ENCODE data around the gene CDH13. TPM values are rescaled to one million over a fixed set of nuclear protein-coding genes. Genes with fewer than 3 reads are reported as not detected.

Gene CDH13
- total and polyA plus RNA-seq, 5 donors: 20.7 to 123 (median 93.6) TPM

DNA sequence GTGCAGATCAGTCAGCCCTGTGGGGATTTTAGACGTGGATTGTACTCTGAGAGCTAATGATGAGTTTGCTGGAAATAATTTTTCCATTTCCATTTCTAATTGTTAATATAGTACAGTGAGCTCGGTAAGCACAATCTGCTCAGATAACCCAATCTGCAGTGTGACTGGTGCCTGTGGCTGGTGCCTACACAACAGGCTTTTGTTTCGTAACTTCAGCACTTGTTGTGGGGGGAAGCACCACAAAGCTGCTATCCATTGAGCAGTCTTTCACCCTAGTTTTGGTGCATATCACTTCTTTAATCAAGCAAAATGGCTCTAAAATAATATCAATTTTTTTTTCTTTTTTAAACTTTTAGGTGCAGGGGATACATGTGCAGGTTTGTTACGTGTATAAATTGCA is 646.1 kb downstream of the CDH13 start:
- no peaks in the 10 kb centered on the region for H3K27me3 ChIP-seq (ENCODE audit: control insufficient read depth, insufficient read depth)
- ATAC-seq (no peak), DNase-seq (no peak)
- no peaks in the 10 kb centered on the region for H3K9me3 ChIP-seq (ENCODE audit: control insufficient read depth, low read length)
- H3K27ac ChIP-seq (ENCODE audit: low read length): no peak overlapping the region
- H3K4me1 ChIP-seq (ENCODE audit: control insufficient read depth, insufficient read depth, low read length): no peaks in the 10 kb centered on the region
- intact Hi-C loops (cut with DNase I): no loop called here
- H3K4me3 ChIP-seq (ENCODE audit: low read length): no peak overlapping the region
- 79% methylated on average over 4 of the region's 4 CpGs for WGBS

DNA sequence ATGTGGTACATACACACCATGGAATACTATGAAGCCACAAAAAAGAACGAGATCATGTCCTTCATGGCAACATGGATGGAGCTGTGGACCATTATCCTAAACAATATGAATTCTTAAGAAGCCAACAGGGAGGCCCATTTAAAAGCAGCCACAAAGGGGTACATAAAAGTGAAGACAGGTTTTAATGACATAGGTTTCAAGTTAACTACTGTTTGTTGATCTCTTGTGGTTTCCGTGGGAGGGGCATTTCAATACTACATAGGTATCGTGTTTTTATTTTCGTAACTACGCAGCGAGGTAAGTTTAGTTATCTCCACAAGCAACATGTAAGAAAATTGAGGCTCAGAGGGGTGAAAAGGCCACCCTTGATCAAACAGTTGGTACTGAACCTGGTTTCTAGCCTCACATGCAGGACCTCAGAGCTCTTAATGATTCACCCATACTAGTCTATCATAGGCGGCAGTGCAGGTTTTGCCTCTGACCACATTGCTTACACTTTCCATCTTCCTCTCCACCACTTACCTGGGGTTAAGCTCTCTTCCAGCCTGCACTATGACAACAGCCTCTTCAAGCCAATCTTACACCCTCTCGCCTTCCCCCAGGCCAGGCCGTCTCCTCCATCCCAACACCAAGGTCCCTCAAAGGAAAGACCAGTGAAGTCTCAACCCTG is 646.9 kb downstream of the CDH13 start:
- ATAC-seq (no peak), DNase-seq (no peak)
- 97% methylated on average over 9 of the region's 9 CpGs for WGBS
- Histone ChIP-seq H3K27me3 (ENCODE audit: control insufficient read depth, insufficient read depth) (no peaks in the 10 kb centered on the region), H3K4me3 (ENCODE audit: low read length) (no peak overlapping the region), H3K4me1 (ENCODE audit: control insufficient read depth, insufficient read depth, low read length) (no peaks in the 10 kb centered on the region), H3K9me3 (ENCODE audit: control insufficient read depth, low read length) (no peaks in the 10 kb centered on the region), H3K27ac (ENCODE audit: low read length) (no peak overlapping the region)
- intact Hi-C loops (cut with DNase I): no loop called here

DNA sequence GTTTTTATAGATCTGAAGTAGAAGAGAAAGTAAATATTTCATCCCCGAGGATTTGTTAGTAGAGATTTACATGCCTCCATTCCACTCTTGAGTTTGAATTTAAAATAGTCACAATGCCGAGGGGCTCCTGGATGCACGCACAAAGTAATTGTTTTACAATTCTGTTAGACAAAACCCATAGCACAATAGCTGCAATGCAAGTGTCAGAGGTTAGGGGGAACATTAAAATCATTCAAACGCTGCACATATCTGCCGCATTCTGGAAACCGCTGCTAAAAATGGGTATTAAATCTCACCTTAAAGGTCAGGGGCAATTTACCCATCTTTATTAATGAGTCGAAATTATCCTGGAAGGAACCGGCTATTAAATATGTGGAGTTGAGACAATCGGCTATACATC is 652.5 kb downstream of the CDH13 start:
- 88% methylated on average over 9 of the region's 9 CpGs for WGBS
- ATAC-seq (no peak), DNase-seq (no peak)
- H3K4me1 ChIP-seq (ENCODE audit: control insufficient read depth, insufficient read depth, low read length): no peaks in the 10 kb centered on the region
- no peak overlapping the region for H3K4me3 ChIP-seq (ENCODE audit: low read length)
- intact Hi-C loops (cut with DNase I): no loop called here
- no peak overlapping the region for H3K27ac ChIP-seq (ENCODE audit: low read length)
- H3K27me3 ChIP-seq (ENCODE audit: control insufficient read depth, insufficient read depth): no peaks in the 10 kb centered on the region
- H3K9me3 ChIP-seq (ENCODE audit: control insufficient read depth, low read length): no peaks in the 10 kb centered on the region

- intact Hi-C loops (cut with DNase I): no loop called here
- Histone ChIP-seq H3K4me3 (ENCODE audit: low read length) (no peak overlapping the region), H3K27ac (ENCODE audit: low read length) (no peak overlapping the region), H3K27me3 (ENCODE audit: control insufficient read depth, insufficient read depth) (no peaks in the 10 kb centered on the region), H3K4me1 (ENCODE audit: control insufficient read depth, insufficient read depth, low read length) (no peaks in the 10 kb centered on the region), H3K9me3 (ENCODE audit: control insufficient read depth, low read length) (no peaks in the 10 kb centered on the region)
- no peak for ATAC-seq
- no peak for DNase-seq
- 91% methylated on average over 6 of the region's 6 CpGs for WGBS
These were observed 659.2 kb downstream of the CDH13 start for GRCh38 chr16:83285921-83286320.

DNA sequence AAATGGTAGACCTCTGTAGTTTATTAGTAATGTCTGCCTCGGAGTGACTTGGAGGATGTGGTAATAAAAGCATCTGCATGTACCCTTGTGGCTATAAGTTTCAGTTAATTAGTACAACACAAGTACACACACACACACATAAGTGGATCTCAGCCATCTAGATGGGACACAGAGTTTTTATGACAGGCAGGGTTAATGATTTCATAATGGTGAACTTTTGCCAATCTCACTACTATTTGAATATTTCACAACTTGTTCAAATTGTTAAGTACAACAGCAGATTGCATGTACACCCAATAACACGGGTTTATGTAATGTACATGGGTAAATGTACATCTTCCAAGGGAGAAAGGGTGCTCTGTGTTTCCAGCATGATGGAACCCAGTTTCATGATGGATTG is 669.7 kb downstream of the CDH13 start:
- ATAC-seq: no peak
- no peak overlapping the region for H3K4me3 ChIP-seq (ENCODE audit: low read length)
- H3K27ac ChIP-seq (ENCODE audit: low read length): no peak overlapping the region
- no peaks in the 10 kb centered on the region for H3K9me3 ChIP-seq (ENCODE audit: control insufficient read depth, low read length)
- WGBS: 90% methylated on average over 2 of the region's 2 CpGs
- H3K27me3 ChIP-seq (ENCODE audit: control insufficient read depth, insufficient read depth): no peaks in the 10 kb centered on the region
- H3K4me1 ChIP-seq (ENCODE audit: control insufficient read depth, insufficient read depth, low read length): no peaks in the 10 kb centered on the region
- no peak for DNase-seq
- intact Hi-C loops (cut with DNase I): no loop called here

GRCh38 chr16:83298541-83298940 is 671.8 kb downstream of the CDH13 start:
- H3K9me3 ChIP-seq (ENCODE audit: control insufficient read depth, low read length): no peaks in the 10 kb centered on the region
- H3K4me3 ChIP-seq (ENCODE audit: low read length): no peak overlapping the region
- intact Hi-C loops (cut with DNase I): no loop called here
- H3K27ac ChIP-seq (ENCODE audit: low read length): no peak overlapping the region
- H3K27me3 ChIP-seq (ENCODE audit: control insufficient read depth, insufficient read depth): no peaks in the 10 kb centered on the region
- DNase-seq: no peak
- ATAC-seq: no peak
- no peaks in the 10 kb centered on the region for H3K4me1 ChIP-seq (ENCODE audit: control insufficient read depth, insufficient read depth, low read length)

GRCh38 chr16:83300326-83300725 is 673.6 kb downstream of the CDH13 start:
- DNase-seq (no peak), ATAC-seq (no peak)
- 51% methylated on average over 3 of the region's 3 CpGs for WGBS
- intact Hi-C loops (cut with DNase I): no loop called here
- no peaks in the 10 kb centered on the region for H3K27me3 ChIP-seq (ENCODE audit: control insufficient read depth, insufficient read depth)
- H3K4me1 ChIP-seq (ENCODE audit: control insufficient read depth, insufficient read depth, low read length): no peaks in the 10 kb centered on the region
- H3K27ac ChIP-seq (ENCODE audit: low read length): no peak overlapping the region
- H3K4me3 ChIP-seq (ENCODE audit: low read length): no peak overlapping the region
- no peaks in the 10 kb centered on the region for H3K9me3 ChIP-seq (ENCODE audit: control insufficient read depth, low read length)

GRCh38 chr16:83301971-83302370 is 675.2 kb downstream of the CDH13 start:
- no peaks in the 10 kb centered on the region for H3K9me3 ChIP-seq (ENCODE audit: control insufficient read depth, low read length)
- no peaks in the 10 kb centered on the region for H3K4me1 ChIP-seq (ENCODE audit: control insufficient read depth, insufficient read depth, low read length)
- no peak for ATAC-seq
- intact Hi-C loops (cut with DNase I): no loop called here
- H3K27ac ChIP-seq (ENCODE audit: low read length): no peak overlapping the region
- H3K4me3 ChIP-seq (ENCODE audit: low read length): no peak overlapping the region
- H3K27me3 ChIP-seq (ENCODE audit: control insufficient read depth, insufficient read depth): no peaks in the 10 kb centered on the region
- 69% methylated on average over 4 of the region's 4 CpGs for WGBS
- DNase-seq: no peak

DNA sequence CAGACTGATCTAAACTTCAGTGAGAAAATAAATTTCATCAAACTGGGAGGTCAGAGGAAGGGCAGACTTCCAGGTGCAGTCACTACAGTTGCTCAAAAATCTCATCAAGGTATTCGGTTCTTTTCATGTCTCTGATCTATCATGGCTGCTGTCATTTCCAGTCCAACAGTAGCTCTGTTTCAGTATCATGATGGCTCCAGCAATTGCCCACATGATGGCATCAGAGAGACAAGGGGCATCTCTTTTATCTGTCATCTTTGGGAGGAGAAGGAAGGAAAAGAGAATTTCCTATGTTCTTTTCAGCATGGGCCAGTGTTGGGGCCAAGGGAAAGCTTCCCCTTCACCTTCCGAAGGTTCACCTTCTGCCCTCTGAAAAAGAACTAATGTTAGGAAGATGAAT is 676.1 kb downstream of the CDH13 start:
- DNase-seq: no peak
- Histone ChIP-seq H3K27ac (ENCODE audit: low read length) (no peak overlapping the region), H3K9me3 (ENCODE audit: control insufficient read depth, low read length) (no peaks in the 10 kb centered on the region), H3K27me3 (ENCODE audit: control insufficient read depth, insufficient read depth) (no peaks in the 10 kb centered on the region), H3K4me3 (ENCODE audit: low read length) (no peak overlapping the region), H3K4me1 (ENCODE audit: control insufficient read depth, insufficient read depth, low read length) (no peaks in the 10 kb centered on the region)
- intact Hi-C loops (cut with DNase I): no loop called here
- ATAC-seq: no peak
- 81% methylated on average over 2 of the region's 2 CpGs for WGBS

DNA sequence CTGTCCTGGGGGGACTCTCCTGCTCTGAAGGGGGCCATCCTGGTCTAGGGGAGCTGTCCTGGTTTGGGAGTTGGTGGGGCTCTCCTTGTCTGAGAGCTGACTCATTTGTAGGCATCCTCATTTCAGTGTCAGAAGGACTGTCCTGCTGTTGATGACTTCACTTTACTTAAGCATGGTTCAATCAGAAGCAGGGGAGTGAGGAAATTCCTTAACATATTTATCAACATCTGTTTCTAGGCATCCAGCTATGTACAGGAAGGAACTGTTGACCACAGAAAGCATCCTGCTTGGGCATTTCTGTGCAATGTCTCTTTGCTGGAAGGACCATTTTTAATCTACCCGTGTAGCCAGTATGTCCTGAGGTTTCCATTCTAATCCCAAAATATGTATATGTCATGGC is 678.3 kb downstream of the CDH13 start:
- Histone ChIP-seq H3K4me1 (ENCODE audit: control insufficient read depth, insufficient read depth, low read length) (no peaks in the 10 kb centered on the region), H3K9me3 (ENCODE audit: control insufficient read depth, low read length) (no peaks in the 10 kb centered on the region), H3K4me3 (ENCODE audit: low read length) (no peak overlapping the region), H3K27ac (ENCODE audit: low read length) (no peak overlapping the region), H3K27me3 (ENCODE audit: control insufficient read depth, insufficient read depth) (no peaks in the 10 kb centered on the region)
- 64% methylated on average over 1 of the region's 1 CpG for WGBS
- no peak for DNase-seq
- no peak for ATAC-seq
- intact Hi-C loops (cut with DNase I): no loop called here

DNA sequence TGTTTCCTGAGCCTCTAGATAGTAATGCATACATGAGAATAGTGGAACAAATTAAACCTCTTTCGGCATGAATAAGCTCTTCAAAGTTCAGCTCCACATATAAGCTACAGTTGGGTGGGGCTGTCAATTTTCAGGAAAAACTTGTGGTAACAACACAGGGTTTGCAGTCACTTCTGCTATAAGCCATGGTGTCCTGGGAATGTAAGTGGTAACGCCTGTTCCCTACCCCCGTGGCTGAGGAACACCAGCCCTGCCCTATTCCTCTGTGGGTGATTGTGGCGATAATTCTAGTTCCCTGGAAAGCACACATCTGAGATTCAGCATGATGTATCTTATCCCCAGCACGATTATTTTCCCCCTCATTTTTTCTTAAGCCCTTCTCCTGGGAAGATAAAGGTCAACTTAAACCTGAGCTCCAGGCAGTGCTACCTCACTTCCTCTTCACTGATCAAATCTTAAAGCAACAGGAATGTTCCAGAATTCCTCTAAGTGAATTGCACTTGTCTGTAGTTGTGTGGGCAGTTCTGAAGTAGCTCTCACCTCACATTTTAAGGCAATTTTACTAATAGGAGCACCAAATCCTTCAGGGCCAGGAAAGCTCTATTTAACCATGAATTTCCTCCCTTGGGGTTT is 680.3 kb downstream of the CDH13 start:
- ATAC-seq: peak in 1 of 2 donors; percentile 86
- intact Hi-C loops (cut with DNase I): no loop called here
- Histone ChIP-seq H3K4me1 (ENCODE audit: control insufficient read depth, insufficient read depth, low read length) (no peaks in the 10 kb centered on the region), H3K27me3 (ENCODE audit: control insufficient read depth, insufficient read depth) (no peaks in the 10 kb centered on the region), H3K4me3 (ENCODE audit: low read length) (no peak overlapping the region), H3K9me3 (ENCODE audit: control insufficient read depth, low read length) (no peaks in the 10 kb centered on the region), H3K27ac (ENCODE audit: low read length) (no peak overlapping the region)
- no peak for DNase-seq
- 56% methylated on average over 5 of the region's 5 CpGs for WGBS

- Histone ChIP-seq H3K4me3 (ENCODE audit: low read length) (no peak overlapping the region), H3K9me3 (ENCODE audit: control insufficient read depth, low read length) (no peaks in the 10 kb centered on the region), H3K27me3 (ENCODE audit: control insufficient read depth, insufficient read depth) (no peaks in the 10 kb centered on the region), H3K4me1 (ENCODE audit: control insufficient read depth, insufficient read depth, low read length) (no peaks in the 10 kb centered on the region), H3K27ac (ENCODE audit: low read length) (no peak overlapping the region)
- intact Hi-C loops (cut with DNase I): no loop called here
- DNase-seq (no peak), ATAC-seq (no peak)
- 66% methylated on average over 6 of the region's 6 CpGs for WGBS
These were observed 680.8 kb downstream of the CDH13 start for GRCh38 chr16:83307594-83307992.
